Esophagus mucosa (tissue), 1 donor: ENCODE data around the gene ZNF625. TPM values are rescaled to one million over a fixed set of nuclear protein-coding genes. Genes with fewer than 3 reads are reported as not detected.
A peak's percentile ranks its signal among the peaks of the same experiment; 100 is the strongest.

Experiments used
- ATAC-seq: fragments of 200-7000 bp; cut with Tn5 transposase; one replicate; pipeline ENCODE4 v1.9.1; 2020
- total RNA-seq: library from RNA; stranded (reverse); gene quantifications from one replicate; pipeline ENCODE4 v1.2.4, GENCODE V29; 2023
- donor health status: DM: yes; HTN: yes; CAD: no.

ZNF625 gene
- 1.8 TPM for total RNA-seq

DNA sequence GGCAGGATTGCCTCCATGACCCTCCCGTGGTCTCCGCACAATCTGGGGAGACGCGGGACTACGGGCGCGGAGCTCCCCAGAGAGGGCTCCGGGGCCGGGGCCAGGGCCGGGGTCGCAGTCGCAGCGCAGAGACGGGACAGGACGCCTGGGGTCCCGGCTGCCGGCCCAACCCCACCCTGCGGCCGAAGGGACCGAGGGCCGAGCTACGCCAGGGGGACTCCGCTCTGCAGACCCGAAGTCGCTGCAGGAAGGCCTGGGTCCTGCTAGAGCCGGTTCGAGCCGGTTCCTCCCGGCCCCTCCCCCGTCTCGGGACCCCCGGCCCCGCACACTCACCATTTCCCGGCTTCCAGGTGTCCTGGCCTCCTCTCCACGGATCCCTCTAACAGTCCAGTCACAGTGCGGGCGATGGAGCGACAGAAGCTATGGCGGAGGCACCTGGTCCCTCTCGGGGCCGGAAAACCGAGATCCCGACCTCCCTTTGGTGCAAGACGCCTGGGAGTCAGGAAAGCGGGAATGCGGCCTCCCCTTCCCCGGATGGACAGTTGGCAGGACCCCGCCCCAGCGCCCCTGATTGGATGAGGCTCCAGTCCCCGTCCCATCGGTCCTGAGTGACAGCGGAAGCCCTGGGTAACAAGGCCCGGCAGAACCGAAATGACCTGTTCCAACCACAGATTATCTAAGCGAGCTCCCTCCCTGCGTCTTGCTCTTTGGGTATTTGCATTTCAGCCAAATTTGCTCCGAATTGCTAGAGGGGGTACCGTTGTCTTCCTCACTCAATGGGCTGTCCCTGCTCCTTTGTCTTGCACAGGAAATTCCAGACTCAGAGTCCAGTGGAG lies at the start of gene ZNF625:
Gene ZNF625, minus strand, starts transcription at position 512 of the 836 bp plus-strand sequence. Its CDS starts 176 bp downstream, at position 336.
- ATAC-seq: peak; percentile 81

DNA sequence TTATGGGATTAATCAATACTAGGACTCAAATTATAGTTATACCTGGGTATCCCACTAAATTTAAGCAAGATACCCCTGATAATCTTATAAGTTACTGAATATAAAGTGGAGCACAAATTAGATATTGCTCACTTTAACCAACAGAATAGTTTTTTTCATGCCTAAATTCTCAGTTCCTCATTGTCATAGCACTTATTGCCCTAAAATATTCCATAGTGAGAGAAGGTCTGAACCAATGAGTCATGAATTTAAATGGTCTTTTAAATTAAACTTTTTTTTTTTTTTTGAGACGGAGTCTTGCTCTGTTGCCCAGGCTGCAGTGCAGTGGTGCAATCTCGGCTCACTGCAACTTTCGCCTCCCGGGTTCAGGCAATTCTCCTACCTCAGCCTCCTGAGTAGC lies 48.8 kb upstream of the ZNF625 start:
- no peak for ATAC-seq

DNA sequence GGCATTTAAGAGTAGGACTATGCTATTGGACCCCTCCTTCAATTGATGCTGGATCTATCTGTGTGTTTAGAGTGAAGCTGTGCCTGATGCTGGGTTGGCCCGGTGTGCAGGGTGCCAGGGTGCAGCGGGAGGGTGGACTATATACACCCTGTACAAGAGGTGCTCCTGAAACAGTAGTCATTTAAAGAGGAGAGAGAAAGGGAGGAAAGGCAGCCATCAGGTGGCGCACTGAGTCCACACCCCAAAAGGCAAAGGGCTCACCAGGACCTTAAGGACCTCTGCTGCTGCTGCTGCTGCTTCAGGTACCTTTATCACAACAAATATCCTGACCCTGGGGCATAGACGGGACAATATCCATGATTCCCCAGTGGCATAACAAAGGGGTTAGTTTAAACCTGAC lies 45.7 kb upstream of the ZNF625 start:
- no peak for ATAC-seq

DNA sequence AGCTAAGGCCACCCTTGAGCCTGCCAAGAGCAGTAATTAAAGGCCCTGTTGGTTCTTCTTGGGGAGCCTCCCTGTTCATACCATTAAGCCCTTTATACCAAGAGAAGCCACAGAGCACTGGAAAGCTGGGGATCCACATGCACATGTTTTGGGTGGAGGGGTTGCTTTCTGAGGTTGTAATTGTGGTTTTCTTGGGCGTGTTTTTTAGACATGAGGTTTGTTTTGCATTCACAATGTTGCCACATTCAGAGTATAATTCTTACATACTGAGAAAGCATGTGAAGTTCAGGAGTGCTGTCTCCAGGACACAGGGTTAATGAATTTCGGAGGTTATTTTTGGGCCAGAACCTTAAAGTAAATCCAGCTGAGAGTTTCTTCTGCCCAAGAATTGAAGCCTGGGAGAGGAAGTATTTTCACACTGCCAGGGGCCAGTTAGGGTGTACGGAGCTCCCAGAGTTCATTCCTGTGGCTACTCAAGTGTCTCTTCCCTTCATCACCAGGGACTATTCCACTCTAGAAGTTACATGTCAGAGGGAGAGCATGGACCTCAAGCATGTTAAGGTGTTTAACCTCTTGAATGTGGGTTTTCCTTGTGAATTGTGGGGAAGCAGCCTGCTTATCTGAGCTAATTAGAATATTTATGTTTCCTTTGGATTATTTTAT lies 43.4 kb upstream of the ZNF625 start:
- ATAC-seq: no peak

DNA sequence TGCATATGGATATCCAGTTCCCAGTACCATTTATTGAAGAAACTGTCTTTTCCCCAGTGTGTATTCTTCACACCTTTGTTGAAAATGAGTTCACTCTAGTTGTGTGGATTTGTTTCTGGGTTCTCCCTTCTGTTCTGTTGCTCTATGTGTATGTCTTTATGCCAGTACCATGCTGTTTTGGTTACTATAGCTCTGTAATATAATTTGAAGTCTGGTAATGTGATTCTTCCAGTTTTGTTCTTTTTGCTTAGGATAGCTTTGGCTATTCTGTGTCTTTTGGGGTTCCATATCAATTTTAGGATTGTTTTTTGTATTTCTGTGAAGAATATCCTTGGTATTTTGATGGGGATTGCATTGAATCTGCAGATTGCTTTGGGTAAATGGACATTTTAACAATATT lies 41.6 kb upstream of the ZNF625 start:
- ATAC-seq: no peak

DNA sequence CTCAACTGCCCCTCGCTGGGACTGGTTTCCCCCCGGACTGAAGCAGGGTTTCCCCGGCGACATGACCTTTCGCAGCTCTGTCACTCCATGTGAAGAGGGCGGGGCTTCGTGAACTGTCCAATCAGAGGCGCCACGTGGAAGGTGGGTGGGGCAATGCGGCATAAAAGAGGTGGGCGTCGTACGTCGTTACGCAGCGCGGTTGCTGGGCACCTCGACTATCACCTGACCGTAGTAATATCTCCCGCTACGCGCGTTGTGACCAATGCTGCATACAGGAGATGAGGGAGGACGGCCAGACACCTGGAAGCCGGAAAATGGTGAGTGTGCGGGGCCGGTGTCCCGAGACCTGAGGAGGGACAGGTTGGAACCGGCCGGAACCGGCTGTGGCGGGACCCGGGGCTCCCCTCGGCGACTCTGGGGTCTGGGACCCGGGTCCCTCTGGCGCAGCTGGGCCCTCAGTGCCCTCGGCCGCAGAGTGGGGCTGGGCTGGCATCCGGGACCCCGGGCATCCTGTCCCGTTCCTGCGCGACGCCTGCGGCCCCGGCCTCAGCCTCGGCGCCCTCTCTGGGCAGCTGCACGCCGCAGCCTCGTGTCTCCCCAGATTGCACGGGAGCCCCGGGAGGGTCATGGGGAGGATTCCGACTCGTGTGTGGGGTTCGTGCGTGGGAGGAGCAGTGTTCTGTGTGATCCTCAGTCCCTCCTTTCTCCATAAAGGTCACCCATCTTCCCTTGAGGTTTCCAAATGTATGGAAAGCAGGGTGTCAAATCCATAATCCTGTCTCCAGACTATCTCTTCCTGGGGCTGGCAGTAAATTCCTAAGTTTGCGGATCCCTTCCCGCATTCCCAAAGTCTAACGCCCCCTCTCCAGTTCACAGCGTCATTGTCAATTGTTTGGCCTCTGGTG lies 38.5 kb upstream of the ZNF625 start:
- peak; percentile 76 for ATAC-seq

DNA sequence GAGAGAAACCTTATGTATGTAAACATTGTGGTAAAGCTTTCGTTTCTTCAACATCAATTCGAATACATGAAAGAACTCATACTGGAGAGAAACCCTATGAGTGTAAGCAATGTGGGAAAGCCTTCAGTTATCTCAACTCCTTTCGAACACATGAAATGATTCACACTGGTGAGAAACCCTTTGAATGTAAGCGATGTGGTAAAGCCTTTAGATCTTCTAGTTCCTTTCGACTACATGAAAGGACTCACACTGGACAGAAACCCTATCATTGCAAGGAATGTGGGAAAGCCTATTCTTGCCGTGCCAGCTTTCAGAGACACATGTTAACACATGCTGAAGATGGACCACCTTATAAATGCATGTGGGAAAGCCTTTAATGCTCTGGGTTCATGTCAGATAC lies 31.1 kb upstream of the ZNF625 start:
- no peak for ATAC-seq

DNA sequence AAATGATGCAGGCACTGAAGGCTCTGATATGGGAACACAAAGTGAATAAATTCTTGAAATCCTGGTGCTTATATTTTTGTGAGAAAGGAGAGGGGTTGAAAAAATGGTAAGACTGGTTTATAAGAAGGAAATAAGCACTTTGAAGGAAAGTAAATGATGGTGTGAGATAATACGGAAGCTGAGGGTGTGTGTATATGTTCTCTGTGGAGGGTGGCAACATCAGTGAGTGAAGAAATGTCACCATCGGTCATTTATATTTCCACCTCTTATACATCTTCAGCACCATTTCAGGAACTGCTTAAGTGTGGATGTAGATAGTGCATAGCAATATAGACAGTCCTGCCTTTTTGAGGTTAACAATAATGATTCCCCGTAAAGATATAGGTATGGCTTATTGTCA lies 23.8 kb upstream of the ZNF625 start:
- no peak for ATAC-seq

DNA sequence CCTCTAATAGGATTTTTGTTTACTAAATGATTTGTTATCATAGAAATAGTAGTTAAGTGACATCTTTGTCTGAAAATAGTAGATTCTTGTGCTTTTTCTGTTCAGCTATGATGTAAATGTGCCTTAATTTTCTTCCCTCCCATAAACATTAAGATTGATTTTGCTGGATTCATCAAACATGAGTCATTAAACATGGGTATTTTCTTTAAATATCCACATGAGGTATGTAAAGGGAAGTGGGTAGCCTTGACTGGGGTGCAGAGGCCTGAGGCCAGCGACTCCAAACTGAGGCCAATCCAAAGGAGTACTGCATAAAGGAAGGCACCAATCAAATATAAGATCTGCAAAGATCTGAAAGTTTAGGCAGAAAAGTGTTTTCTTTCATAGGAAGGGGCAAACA lies 10.1 kb upstream of the ZNF625 start:
- no peak for ATAC-seq

DNA sequence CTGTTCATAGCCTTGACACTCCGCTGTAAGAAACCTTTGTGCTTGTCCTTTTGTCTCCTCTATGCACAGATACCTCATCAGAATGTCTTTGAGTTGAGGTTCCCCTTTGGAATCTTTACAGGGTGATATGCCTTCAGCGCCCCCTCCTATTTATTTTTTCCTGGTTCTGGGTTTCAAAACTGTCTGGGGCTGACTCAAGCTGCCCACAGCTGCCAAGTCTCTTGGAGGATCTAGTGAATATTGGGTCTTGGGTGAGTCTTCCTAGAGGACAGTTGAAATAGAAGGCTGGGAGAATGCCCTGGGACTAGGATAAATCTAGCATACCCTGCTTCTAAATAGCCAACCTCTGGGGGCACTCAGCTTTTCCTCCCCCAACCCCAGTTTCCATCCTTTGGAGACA lies 7.3 kb upstream of the ZNF625 start:
- no peak for ATAC-seq

DNA sequence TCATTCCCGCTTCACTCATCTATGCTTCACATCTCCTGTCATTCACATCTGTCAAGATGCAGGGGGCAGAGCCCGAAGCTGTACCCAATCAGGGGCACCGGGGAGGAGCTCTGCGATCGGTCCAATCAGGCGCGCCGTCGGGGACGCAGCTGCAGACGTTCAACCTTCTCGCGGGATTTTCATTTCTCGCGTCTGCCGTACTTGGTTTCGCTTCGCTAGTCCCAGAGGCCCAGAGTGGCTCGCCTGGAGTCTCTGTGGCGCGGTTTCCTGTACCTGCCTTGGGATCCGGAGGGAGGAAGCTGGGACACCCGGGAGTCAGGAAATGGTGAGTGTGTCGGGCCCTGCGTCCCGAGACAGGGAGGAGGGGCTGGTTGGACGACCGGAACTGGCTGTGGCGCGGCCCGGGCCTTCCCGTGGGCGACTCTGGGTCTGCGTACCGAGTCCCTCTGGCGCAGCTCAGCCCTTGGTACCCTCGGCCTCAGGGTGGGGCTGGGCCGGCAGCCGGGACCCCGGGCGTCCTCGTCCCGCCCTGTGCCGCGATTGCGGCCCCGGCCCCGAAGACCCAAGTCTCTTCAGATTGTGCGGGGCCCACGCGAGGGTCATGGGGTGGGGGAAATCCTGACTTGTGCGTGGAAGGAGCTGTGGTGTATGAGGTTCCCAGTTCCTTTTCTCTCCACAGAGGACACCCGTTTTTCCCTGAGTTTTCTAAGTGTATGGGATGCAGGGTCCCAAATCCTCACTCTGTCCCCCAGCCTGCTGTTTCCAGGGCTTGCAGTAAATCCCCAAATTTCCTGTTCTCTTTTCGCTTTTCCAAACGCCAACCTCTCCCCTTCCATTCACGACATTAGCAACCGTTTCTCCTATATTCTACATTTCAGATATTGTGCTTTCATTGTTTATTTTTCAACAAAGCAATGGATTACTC lies 6.6 kb upstream of the ZNF625 start, which contains the start of gene ZNF136:
Gene ZNF136, plus strand, starts transcription at position 215 of the 925 bp plus-strand sequence. Its CDS starts 108 bp downstream, at position 323.
- peak; percentile 97 for ATAC-seq

DNA sequence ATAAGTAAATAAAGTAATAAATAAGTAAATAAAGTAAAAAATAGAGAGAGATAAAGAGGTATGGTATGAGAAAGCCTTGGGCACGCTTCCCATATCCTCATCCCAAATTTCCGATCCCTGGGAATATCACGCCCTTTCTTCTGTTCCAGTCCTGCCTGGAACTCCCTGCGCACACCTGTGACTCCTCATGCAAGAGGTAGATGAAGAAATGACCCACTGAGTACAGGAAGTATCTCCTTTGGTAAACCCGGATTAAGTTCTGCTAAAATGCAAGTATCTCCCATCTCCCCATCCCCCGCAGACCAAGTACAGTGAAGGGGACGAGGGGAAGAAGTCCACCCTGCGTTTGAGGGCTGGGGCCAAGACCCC lies 6.0 kb upstream of the ZNF625 start:
- ATAC-seq: no peak

DNA sequence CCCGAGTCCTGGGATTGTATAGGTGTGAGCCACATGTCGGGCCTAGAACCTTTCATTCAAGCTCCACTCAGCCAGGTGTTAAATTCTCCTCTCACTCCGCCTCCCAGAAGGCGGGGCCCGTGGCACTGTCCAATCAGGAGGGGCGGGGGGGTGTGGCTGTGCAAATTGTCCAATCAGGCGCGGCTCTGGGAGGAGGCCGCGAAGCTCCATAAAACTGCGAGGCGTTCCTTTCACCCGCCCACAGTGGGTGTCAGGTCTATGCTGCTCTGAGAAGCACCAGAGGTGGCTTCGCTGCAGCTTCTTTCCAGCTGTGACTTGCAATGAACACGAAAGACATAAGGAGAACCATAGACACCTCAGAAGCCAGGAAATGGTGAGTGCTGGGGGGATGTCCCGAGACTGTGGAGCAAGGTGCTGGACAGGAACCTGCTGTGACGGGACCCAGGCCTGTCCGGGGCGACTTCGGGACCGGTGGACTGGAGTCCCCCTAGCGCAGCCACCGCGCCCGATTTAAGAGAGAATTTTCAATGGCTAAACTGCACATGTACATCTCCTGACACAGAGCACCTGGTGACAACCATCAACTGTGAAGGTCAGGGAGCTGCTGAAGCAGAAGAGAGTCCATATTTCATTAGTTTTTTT lies 3.4 kb upstream of the ZNF625 start:
- ATAC-seq: no peak

DNA sequence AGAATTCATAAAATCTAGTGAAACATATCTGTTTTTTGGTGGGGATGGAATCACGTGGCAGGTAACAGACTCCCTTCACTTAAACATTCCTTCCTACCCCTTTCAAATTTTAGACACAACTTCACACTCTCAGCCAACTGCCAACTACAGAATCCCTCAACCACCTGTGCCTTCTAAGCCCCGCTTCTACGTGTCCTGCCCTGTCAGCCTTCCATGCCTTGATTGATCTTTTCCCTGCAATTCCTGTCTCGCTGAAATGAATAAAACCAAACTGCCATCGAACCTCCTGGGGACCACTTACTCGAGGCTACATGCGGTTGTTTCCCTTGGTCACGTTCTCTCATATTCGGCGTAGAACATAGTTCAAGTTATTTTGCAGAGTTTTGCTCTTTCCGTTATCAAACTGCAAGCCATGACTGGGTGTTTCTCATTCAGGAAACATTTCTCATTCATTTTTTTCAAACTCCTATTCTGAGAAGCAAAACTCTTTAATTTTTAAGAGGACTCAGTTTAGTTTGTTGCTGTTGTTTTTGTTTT lies 1.1 kb downstream of the ZNF625 start:
- ATAC-seq: no peak

DNA sequence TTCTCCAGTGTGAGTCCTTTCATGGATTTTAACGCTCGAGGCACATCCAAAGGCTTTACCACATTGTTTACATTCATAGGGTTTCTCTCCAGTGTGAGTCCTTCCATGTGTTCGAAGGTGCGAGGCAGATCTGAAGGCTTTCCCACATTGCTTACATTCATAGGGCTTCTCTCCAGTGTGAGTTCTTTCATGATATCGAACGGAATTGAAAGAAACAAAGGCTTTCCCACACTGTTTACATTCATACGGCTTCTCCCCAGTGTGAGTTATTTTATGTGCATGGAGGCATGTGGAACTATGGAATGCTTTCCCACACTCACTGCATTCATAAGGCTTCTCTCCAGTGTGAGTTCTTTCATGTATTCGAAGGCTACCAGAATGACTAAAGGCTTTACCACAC lies 11.2 kb downstream of the ZNF625 start:
- ATAC-seq: no peak

DNA sequence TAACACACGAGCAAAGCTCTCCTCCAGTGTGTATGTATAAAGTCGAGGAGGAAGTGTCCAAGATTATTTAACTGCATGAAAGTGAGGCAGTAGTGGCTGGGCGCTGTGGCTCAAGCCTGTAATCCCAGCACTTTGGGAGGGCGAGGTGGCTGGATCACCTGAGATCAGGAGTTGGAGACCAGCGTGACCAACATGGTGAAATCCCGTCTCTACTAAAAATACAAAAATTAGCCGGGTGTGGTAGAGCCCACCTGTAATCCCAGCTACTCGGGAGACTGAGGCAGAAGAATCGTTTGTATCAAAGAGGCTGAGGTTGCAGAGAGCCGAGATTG lies 15.2 kb downstream of the ZNF625 start:
- no peak for ATAC-seq

DNA sequence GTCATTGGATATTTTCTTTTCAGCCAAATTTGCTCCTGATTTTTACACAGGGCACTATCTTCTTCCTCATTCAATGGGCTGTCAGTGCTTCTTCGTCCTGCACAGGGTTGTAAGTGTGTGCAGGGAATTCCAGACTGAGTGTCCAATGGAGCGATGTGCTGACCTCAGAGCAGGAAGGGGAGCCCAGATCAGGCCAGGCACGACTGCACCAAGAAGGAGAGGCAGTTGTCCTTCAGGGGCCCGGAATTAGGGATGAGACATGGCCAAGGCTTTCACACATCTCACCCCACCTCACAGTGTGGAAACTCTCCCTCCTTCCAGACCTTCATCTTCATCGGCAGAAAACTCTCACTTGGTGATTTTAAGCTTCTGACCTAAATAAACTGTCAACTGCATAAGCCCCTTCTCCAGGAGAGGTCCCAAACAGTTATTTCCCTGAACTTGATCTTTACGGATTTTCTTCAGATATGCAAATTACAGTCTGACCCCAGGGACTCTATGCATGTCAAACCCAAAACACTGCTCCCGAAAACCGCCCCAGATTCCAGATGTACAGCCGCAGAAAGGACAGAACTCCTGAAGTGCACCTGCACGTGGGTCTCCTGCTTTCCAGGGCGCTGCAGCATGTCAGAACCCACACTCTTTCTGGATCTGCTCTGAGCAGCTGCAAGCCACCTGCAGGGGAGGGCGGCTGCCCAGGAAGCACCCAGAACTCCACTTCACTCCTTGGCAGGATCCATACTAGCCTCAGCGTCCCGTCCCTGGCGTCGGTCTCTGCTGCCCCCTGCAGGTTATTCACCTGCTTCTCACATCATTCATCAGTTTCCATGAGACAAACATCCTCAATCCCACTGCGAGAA lies 15.8 kb downstream of the ZNF625 start:
- peak; percentile 92 for ATAC-seq

DNA sequence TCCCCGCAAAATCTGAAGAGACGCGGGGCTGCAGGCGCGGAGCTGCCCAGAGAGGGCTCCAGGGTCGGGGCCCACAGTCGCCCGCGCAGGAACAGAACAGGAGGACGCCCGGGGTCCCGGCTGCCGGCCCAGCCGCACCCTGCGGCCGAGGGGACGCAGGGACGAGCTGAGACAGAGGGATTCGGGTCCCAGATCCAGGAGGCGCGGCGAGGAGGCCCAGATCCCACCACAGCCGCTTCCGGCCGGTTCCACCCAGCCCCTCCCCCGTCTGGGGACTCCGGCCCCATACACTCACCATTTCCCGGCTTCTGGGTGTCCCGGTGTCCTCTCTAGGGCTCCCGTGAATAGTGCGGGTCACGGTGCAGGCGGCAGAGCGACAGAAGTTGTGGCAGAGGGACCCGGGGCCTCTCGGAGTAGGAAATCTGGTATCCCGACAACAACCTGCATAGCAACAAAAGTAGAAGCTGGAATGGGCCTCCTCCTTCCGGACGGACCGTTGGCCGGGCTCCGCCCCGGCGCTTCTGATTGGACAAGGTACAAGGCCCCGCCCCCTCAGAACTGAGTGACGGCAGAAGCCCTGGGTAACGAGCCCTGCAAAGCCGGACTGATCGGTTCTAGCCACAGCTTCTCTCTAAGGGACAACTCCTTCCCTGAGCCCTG lies 16.5 kb downstream of the ZNF625 start, which contains the start of gene ZNF20:
Gene ZNF20, minus strand, starts transcription at position 466 of the 660 bp plus-strand sequence. Its CDS starts 168 bp downstream, at position 298.
- peak; percentile 99 for ATAC-seq

DNA sequence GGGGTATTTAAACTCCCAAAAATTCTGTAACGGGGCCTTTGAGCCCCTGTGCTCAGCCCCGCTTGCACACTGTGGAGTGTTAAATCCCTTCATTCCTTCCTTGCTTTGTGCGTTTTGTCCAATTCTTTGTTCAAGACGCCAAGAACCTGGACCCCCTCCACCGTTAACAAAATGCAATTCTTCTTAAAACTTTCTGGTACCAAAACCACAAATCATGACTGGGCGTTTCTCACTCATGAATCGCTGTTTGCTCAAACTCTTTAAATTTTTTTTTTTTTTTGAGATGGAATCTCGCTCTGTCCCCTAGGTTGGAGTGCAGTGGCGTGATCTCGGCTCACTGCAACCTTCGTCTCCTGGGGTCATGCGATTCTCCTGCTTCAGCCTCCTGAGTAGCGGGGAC lies 17.3 kb downstream of the ZNF625 start:
- no peak for ATAC-seq
